K562 (cell line): ENCODE measurements around the gene TNFAIP3. TPM values are rescaled to one million over a fixed set of nuclear protein-coding genes. Genes with fewer than 3 reads are reported as not detected.
A peak's percentile ranks its signal among the peaks of the same experiment; 100 is the strongest.

Experiments used
- ARID1B ChIP-seq: fragments of 450-650 bp; IDR thresholded peaks from 2 replicates; pipeline ENCODE4 v1.6.1; 2016; ENCODE audit warnings: antibody characterized with exemption, mild to moderate bottlenecking, inconsistent platforms
- FOS ChIP-seq: IDR thresholded peaks from 3 replicates; pipeline ENCODE4 v1.6.1; 2011; ENCODE audit not compliant: insufficient read length; ENCODE audit errors: extremely low read depth
- JUN ChIP-seq, 2 experiments: sonication (generic) in 1 of 2; formaldehyde crosslinking in 1 of 2; IDR thresholded peaks; 2 replicates each; pipeline versions ENCODE4 v1.6.1 to v1.8.0; 2012 to 2022; ENCODE audit warnings: borderline replicate concordance in 2 of 2, mild to moderate bottlenecking in 2 of 2, improper control_type of control experiment in 1 of 2, low read depth in 1 of 2, low read length in 1 of 2, missing genetic modification reagents in 1 of 2
- KAT7 ChIP-seq: sonication (generic); formaldehyde crosslinking; IDR thresholded peaks from 2 replicates; pipeline ENCODE4 v1.8.0; 2022; ENCODE audit warnings: missing genetic modification reagents, mild to moderate bottlenecking, borderline replicate concordance
- KDM2B ChIP-seq: fragments of 250-450 bp; sonication (Bioruptor Pico); IDR thresholded peaks from 2 replicates; pipeline ENCODE4 v1.8.0; 2021; ENCODE audit warnings: mild to moderate bottlenecking, moderate library complexity
- KHSRP ChIP-seq: fragments of 450-650 bp; IDR thresholded peaks from 2 replicates; pipeline ENCODE4 v1.6.1; 2017
- MAZ ChIP-seq, 2 experiments: fragments of 450-650 bp in 1 of 2; sonication (generic) in 1 of 2; formaldehyde crosslinking; IDR thresholded peaks in 1 of 2; conservative IDR thresholded peaks in 1 of 2; 2 replicates each; pipeline versions ENCODE4 v1.4.0 to v1.5.0; 2020; ENCODE audit warnings: mild to moderate bottlenecking in 1 of 2, missing genetic modification reagents in 1 of 2
- PTBP1 ChIP-seq: fragments of 200-400 bp; formaldehyde crosslinking; IDR thresholded peaks from 2 replicates; pipeline ENCODE4 v1.6.1; 2017; ENCODE audit warnings: low read depth, low read length
- RCOR1 ChIP-seq, 2 experiments: IDR thresholded peaks; 2 replicates each; pipeline ENCODE4 v1.6.1; 2012; ENCODE audit warnings: low read depth in 2 of 2, low read length in 2 of 2, borderline replicate concordance in 1 of 2, improper control_type of control experiment in 1 of 2
- SMAD4 ChIP-seq: fragments of 250-450 bp; sonication (Bioruptor Pico); conservative IDR thresholded peaks from 2 replicates; pipeline ENCODE4 v1.8.0; 2021; ENCODE audit warnings: inconsistent platforms, mild to moderate bottlenecking, moderate library complexity
- SNAPC5 ChIP-seq: fragments of 250-450 bp; sonication (Bioruptor Pico); IDR thresholded peaks from 2 replicates; pipeline ENCODE4 v1.8.0; 2021; ENCODE audit warnings: moderate library complexity, mild to moderate bottlenecking, inconsistent platforms
- TCF15 ChIP-seq: fragments of 250-450 bp; sonication (Bioruptor Pico); IDR thresholded peaks from 2 replicates; pipeline ENCODE4 v1.8.0; 2022; ENCODE audit warnings: moderate library complexity, mild to moderate bottlenecking, inconsistent platforms
- ZEB2 ChIP-seq: fragments of 450-650 bp; IDR thresholded peaks from 2 replicates; pipeline ENCODE4 v1.6.1; 2016
- ZNF318 ChIP-seq, 2 experiments: fragments of 450-650 bp; IDR thresholded peaks; 2 replicates each; pipeline ENCODE4 v1.6.1; 2016; ENCODE audit warnings: mild to moderate bottlenecking in 2 of 2, borderline replicate concordance in 1 of 2, low read depth in 1 of 2, moderate library complexity in 1 of 2
- ZNF398 ChIP-seq: fragments of 250-450 bp; sonication (Bioruptor Pico); IDR thresholded peaks from 2 replicates; pipeline ENCODE4 v1.8.0; 2021; ENCODE audit warnings: moderate library complexity, mild to moderate bottlenecking, inconsistent platforms
- ZNF583 ChIP-seq: fragments of 250-450 bp; sonication (Bioruptor Pico); IDR thresholded peaks from 2 replicates; pipeline ENCODE4 v1.4.0; 2020
- polyA plus RNA-seq, 8 experiments: library from polyadenylated mRNA; depleted of rRNA in 4 of 8; stranded (reverse) in 5 of 8; unstranded in 3 of 8; fragments of >200 nt; fragmentation: Nextera tagmentation in 2 of 8; fragmentation: Illumina TruSeq in 1 of 8; extraction: Ambion mirVana in 2 of 8; extraction: Trizol in 1 of 8; gene quantifications; 2 replicates each; pipeline versions ENCODE4 v1.2.1 to v1.2.3, GENCODE V29; 2011 to 2014; ENCODE audit warnings: inconsistent platforms in 1 of 8, missing spikeins in 1 of 8
- total RNA-seq, 7 experiments: library from RNA; depleted of rRNA in 6 of 7; stranded (reverse); fragments of >200 nt in 6 of 7; fragmentation: Illumina TruSeq in 2 of 7; extraction: Trizol in 2 of 7; gene quantifications; 2 replicates each; pipeline versions ENCODE4 v1.2.1 to v1.2.3, GENCODE V29; 2011 to 2021; ENCODE audit warnings: low replicate concordance in 1 of 7

TNFAIP3 gene
- total and polyA plus RNA-seq, 9 of the 15 experiments (the other 6 are each of a cell fraction or from before 2014, with no cell fraction given) = 0.79 to 17.0 (median 6.4) TPM

- TF ChIP-seq ZNF398 (CRISPR knock-in tag) = no peak
- 0 out of 2 replicates have a peak, but pooled peaks have one; percentile 35 for TF ChIP-seq JUN (IDR thresholded peaks at IDR 0.05; ENCODE audit: borderline replicate concordance, low read depth, low read length)
- TF ChIP-seq JUN (CRISPR knock-in tag; IDR thresholded peaks at IDR 0.05; ENCODE audit: borderline replicate concordance) = no peak
- TF ChIP-seq FOS = no peak
- no peak for TF ChIP-seq KHSRP
- TF ChIP-seq KDM2B (CRISPR knock-in tag) = no peak
- 0 out of 4 replicates have a peak, but pooled peaks of 1 of the 2 experiments have one; percentile 51 for TF ChIP-seq RCOR1 (IDR thresholded peaks at IDR 0.05; ENCODE audit: borderline replicate concordance in 1 of 2, low read depth in 2 of 2, low read length in 2 of 2)
- TF ChIP-seq ZEB2 = 0 out of 2 replicates have a peak, but pooled peaks have one; percentile 7
- peak; percentile 16; the same call in 1 of the 2 replicates for TF ChIP-seq ARID1B
- TF ChIP-seq ZNF583 = peak; percentile 14; the same call in 1 of the 2 replicates
- TF ChIP-seq SNAPC5 (CRISPR knock-in tag) = no peak
- TF ChIP-seq TCF15 (CRISPR knock-in tag) = no peak
- TF ChIP-seq MAZ (CRISPR knock-in tag; conservative IDR thresholded peaks at IDR 0.05 in 1 of 2, IDR thresholded peaks at IDR 0.05 in 1 of 2) = 0 out of 4 replicates have a peak, but pooled peaks of 1 of the 2 experiments have one; percentile 26
- TF ChIP-seq PTBP1 = no peak
- no peak for TF ChIP-seq ZNF318 (IDR thresholded peaks at IDR 0.05; ENCODE audit: borderline replicate concordance in 1 of 2, low read depth in 1 of 2)
- no peak for TF ChIP-seq KAT7
- TF ChIP-seq SMAD4 (CRISPR knock-in tag) = peak; percentile 56
Observed at GRCh38 chr6:137846772-137847313, 20.2 kb upstream of the TNFAIP3 start (continued).
